K562 (cell line): ENCODE results near the gene B4GALNT3. TPM values are rescaled to one million over a fixed set of nuclear protein-coding genes. Genes with fewer than 3 reads are reported as not detected.

Experiments
- ATAC-seq: fragments of 200-7000 bp; cut with Tn5 transposase; 3 replicates; pipeline ENCODE4 v1.9.1; 2020; ENCODE audit warnings: moderate library complexity
- BruUV-seq: library from RNA; stranded (reverse); fragments of 400-500 nt; replicated peaks from 2 replicates; lab custom pipeline; 2021; lab: Mats Ljungman, UMichigan
- CTCF ChIA-PET: fragments of 300-600 bp; formaldehyde crosslinking; extraction: SDS; loops from one replicate; lab custom pipeline; 2021; ENCODE audit warnings: low intra/inter-chr PET ratio; lab: Yijun Ruan, JAX
- POLR2A ChIA-PET: fragments of 300-600, 350-650 bp; sonication (Branson Sonifier 250); formaldehyde crosslinking; extraction: SDS; loops from one replicate; lab custom pipeline; 2021; ENCODE audit warnings: antibody characterized with exemption, inconsistent platforms; lab: Yijun Ruan, JAX
- DNase-seq, 4 experiments: peaks; one replicate each; pipeline versions ENCODE4 v3.0.0 to v3.0.0-alpha.2; 2011 to 2018; ENCODE audit warnings: low spot score in 3 of 4, mixed read lengths in 3 of 4; ENCODE audit errors: extremely low read depth in 1 of 4
- FAIRE-seq: peaks from 2 replicates; lab custom pipeline; 2011; peaks lifted over from hg19 to GRCh38; lab: Jason Lieb, UNC
- H2AFZ ChIP-seq: 2 replicates; pipeline ENCODE4 v1.6.0; 2011; ENCODE audit warnings: low read depth, low read length, control low read depth, inconsistent platforms
- H3K27ac ChIP-seq: fragments of 200-600 bp; 3 replicates; pipeline ENCODE4 v1.8.0; 2011; ENCODE audit warnings: low read depth, mild to moderate bottlenecking, control low read depth, inconsistent platforms, low read length, moderate library complexity, mixed read lengths; ENCODE audit errors: extremely low read depth
- H3K27me3 ChIP-seq, 2 experiments: fragments of 300-600 bp in 1 of 2; 2 replicates in 1 of 2; 3 replicates in 1 of 2; pipeline versions ENCODE4 v1.6.0 to v1.8.0; 2011; ENCODE audit warnings: inconsistent platforms in 2 of 2, low read length in 2 of 2, mild to moderate bottlenecking in 1 of 2, mixed read lengths in 1 of 2, moderate library complexity in 1 of 2; ENCODE audit not compliant: control insufficient read depth in 2 of 2, insufficient read depth in 2 of 2
- H3K36me3 ChIP-seq: fragments of 300-600 bp; 3 replicates; pipeline ENCODE4 v1.8.0; 2011; ENCODE audit warnings: mild to moderate bottlenecking, low read length, inconsistent platforms; ENCODE audit not compliant: control insufficient read depth, insufficient read depth
- H3K4me1 ChIP-seq, 2 experiments: fragments of 200-600 bp in 1 of 2; replicated peaks in 1 of 2; 2 replicates in 1 of 2; 3 replicates in 1 of 2; pipeline versions ENCODE4 v1.5.1 to v1.8.0; 2011; ENCODE audit warnings: inconsistent platforms in 2 of 2, low read length in 2 of 2, mild to moderate bottlenecking in 1 of 2, mixed read lengths in 1 of 2, moderate library complexity in 1 of 2; ENCODE audit not compliant: control insufficient read depth in 2 of 2, insufficient read depth in 2 of 2
- H3K4me2 ChIP-seq: 2 replicates; pipeline ENCODE4 v1.6.1; 2011; ENCODE audit warnings: low read length, control low read depth, inconsistent platforms, mixed read lengths; ENCODE audit not compliant: insufficient read depth
- H3K4me3 ChIP-seq: fragments of 200-600 bp; sonication (generic), shearing (Covaris generic); 2 replicates; pipeline ENCODE4 v1.5.1; 2016; ENCODE audit warnings: control low read depth, inconsistent platforms
- H3K79me2 ChIP-seq: fragments of 200-600 bp; 3 replicates; pipeline ENCODE4 v1.8.0; 2011; ENCODE audit warnings: low read length, inconsistent platforms; ENCODE audit not compliant: control insufficient read depth, insufficient read depth
- H3K9ac ChIP-seq, 2 experiments: 2 replicates each; pipeline versions ENCODE4 v1.6.0 to v1.6.1; 2011; ENCODE audit warnings: low read depth in 2 of 2, low read length in 2 of 2, control low read depth in 1 of 2, inconsistent platforms in 1 of 2, mild to moderate bottlenecking in 1 of 2, mixed read lengths in 1 of 2; ENCODE audit not compliant: insufficient read depth in 1 of 2
- H3K9me1 ChIP-seq: one replicate; pipeline ENCODE4 v1.6.0; 2011; ENCODE audit warnings: inconsistent platforms, mild to moderate bottlenecking, low read length, moderate library complexity; ENCODE audit not compliant: control insufficient read depth, insufficient read depth
- H3K9me3 ChIP-seq: replicated peaks from 2 replicates; pipeline ENCODE4 v1.5.1; 2011; ENCODE audit warnings: low read depth, low read length, inconsistent platforms; ENCODE audit not compliant: control insufficient read depth, insufficient read depth
- H4K20me1 ChIP-seq: replicated peaks from 2 replicates; pipeline ENCODE4 v1.6.1; 2011; ENCODE audit warnings: low read length, inconsistent platforms, mixed read lengths; ENCODE audit not compliant: control insufficient read depth, insufficient read depth
- TRIM24 ChIP-seq, 2 experiments: fragments of 450-650 bp; IDR thresholded peaks; 2 replicates each; pipeline ENCODE4 v1.6.1; 2016
- WGBS: fragments of 100-300 bp; shearing (Covaris generic); methylation state at CpG from one replicate; pipeline ENCODE4 v1.1.6; 2016; ENCODE audit warnings: low coverage, mixed read lengths; ENCODE audit not compliant: insufficient coverage; ENCODE audit errors: missing lambda C conversion rate; 5-methylcytosine and 5-hydroxymethylcytosine counted together
- in situ Hi-C: fragments of 300-500 bp; cut with MboI; formaldehyde crosslinking; loops from 4 replicates; pipeline ENCODE4 v1.15.0; 2018; ENCODE audit warnings: inconsistent platforms, mixed read lengths
- intact Hi-C: fragments of 100-400 bp; cut with micrococcal nuclease; formaldehyde crosslinking; loops from 2 replicates; pipeline ENCODE4 v1.14.2; 2022
- polyA plus RNA-seq, 8 experiments: library from polyadenylated mRNA; depleted of rRNA in 4 of 8; stranded (reverse) in 5 of 8; unstranded in 3 of 8; fragments of >200 nt; fragmentation: Nextera tagmentation in 2 of 8; fragmentation: Illumina TruSeq in 1 of 8; extraction: Ambion mirVana in 2 of 8; extraction: Trizol in 1 of 8; gene quantifications; 2 replicates each; pipeline versions ENCODE4 v1.2.1 to v1.2.3, GENCODE V29; 2011 to 2014; ENCODE audit warnings: inconsistent platforms in 1 of 8, missing spikeins in 1 of 8
- total RNA-seq, 7 experiments: library from RNA; depleted of rRNA in 6 of 7; stranded (reverse); fragments of >200 nt in 6 of 7; fragmentation: Illumina TruSeq in 2 of 7; extraction: Trizol in 2 of 7; gene quantifications; 2 replicates each; pipeline versions ENCODE4 v1.2.1 to v1.2.3, GENCODE V29; 2011 to 2021; ENCODE audit warnings: low replicate concordance in 1 of 7
- TF ChIP-seq, protein P1 (sequence below): fragments of 250-450 bp; sonication (Bioruptor Pico); IDR thresholded peaks from 2 replicates; pipeline ENCODE4 v1.5.0; 2021; ENCODE audit warnings: mild to moderate bottlenecking, borderline replicate concordance
- TF ChIP-seq, protein P2 (sequence below), 2 experiments: IDR thresholded peaks in 1 of 2; conservative IDR thresholded peaks in 1 of 2; 2 replicates each; pipeline ENCODE4 v1.6.1; 2016; ENCODE audit warnings: low read depth in 2 of 2, mild to moderate bottlenecking in 1 of 2, missing compliant biosample characterization in 1 of 2, missing genetic modification characterization in 1 of 2, moderate library complexity in 1 of 2

Gene B4GALNT3
- total and polyA plus RNA-seq, 9 of the 15 experiments (the other 6 are each of a cell fraction or from before 2014, with no cell fraction given), result 0.04 to 0.36 (median 0.10) TPM; not detected in 6

- Histone ChIP-seq H3K4me2 (no peak overlapping the region), H3K4me1 (peaks cover 0 to 15% of the 10 kb centered on the region in 2 experiments; a peak in 3 of 5 replicates), H4K20me1 (0 out of 2 replicates have a peak, but pooled peaks cover 5% of the 10 kb centered on the region), H3K4me3 (no peak overlapping the region), H3K27me3 (peaks cover 3 to 27% of the 10 kb centered on the region in 2 experiments; a peak in 3 of 5 replicates), H3K9me3 (no peaks in the 10 kb centered on the region), H3K9me1 (peaks cover 3% of the 10 kb centered on the region), H3K27ac (no peak overlapping the region), H3K79me2 (no peaks in the 10 kb centered on the region), H3K36me3 (no peaks in the 10 kb centered on the region), H2AFZ (no peak overlapping the region), H3K9ac (no peak overlapping the region; a peak in 1 of 4 replicates)
- no TSS peak for BruUV-seq
- in situ Hi-C loops, result loop anchor here (5.0 kb wide), 1 partner anchor 85 kb away; the partner anchor contains the start of gene B4GALNT3
- ATAC-seq (no peak), DNase-seq (no peak), FAIRE-seq (no peak)
- CTCF ChIA-PET, result no interaction called here
- 3% methylated on average over 4 of the region's 8 CpGs for WGBS
- TF ChIP-seq TRIM24 (IDR thresholded peaks at IDR 0.05), result no peak
- TF ChIP-seq, protein P1, sequence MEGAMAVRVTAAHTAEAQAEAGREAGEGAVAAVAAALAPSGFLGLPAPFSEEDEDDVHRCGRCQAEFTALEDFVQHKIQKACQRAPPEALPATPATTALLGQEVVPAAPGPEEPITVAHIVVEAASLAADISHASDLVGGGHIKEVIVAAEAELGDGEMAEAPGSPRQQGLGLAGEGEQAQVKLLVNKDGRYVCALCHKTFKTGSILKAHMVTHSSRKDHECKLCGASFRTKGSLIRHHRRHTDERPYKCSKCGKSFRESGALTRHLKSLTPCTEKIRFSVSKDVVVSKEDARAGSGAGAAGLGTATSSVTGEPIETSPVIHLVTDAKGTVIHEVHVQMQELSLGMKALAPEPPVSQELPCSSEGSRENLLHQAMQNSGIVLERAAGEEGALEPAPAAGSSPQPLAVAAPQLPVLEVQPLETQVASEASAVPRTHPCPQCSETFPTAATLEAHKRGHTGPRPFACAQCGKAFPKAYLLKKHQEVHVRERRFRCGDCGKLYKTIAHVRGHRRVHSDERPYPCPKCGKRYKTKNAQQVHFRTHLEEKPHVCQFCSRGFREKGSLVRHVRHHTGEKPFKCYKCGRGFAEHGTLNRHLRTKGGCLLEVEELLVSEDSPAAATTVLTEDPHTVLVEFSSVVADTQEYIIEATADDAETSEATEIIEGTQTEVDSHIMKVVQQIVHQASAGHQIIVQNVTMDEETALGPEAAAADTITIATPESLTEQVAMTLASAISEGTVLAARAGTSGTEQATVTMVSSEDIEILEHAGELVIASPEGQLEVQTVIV (CRISPR knock-in tag), result no peak
- TF ChIP-seq, protein P2, sequence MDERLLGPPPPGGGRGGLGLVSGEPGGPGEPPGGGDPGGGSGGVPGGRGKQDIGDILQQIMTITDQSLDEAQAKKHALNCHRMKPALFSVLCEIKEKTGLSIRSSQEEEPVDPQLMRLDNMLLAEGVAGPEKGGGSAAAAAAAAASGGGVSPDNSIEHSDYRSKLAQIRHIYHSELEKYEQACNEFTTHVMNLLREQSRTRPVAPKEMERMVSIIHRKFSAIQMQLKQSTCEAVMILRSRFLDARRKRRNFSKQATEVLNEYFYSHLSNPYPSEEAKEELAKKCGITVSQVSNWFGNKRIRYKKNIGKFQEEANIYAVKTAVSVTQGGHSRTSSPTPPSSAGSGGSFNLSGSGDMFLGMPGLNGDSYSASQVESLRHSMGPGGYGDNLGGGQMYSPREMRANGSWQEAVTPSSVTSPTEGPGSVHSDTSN (CRISPR knock-in tag; IDR thresholded peaks at IDR 0.05; ENCODE audit: low read depth), result no peak
- TF ChIP-seq, protein P2 (tag; conservative IDR thresholded peaks at IDR 0.05; ENCODE audit: low read depth), result no peak
- POLR2A ChIA-PET, result interaction anchor here (1.2 kb wide), 1 partner anchor 9 kb away, joined by 6 read pairs; no protein-coding TSS in a partner anchor
- intact Hi-C loops, result no loop called here
These were observed 82.8 kb downstream of the B4GALNT3 start for GRCh38 chr12:542395-543113.
